SHP77 treated with DMSO at 0.1 percent for 48 hours (cell line): ENCODE measurements around the gene AMN1.
"Not testable (repeated sequence)": the region's sequence is repeated elsewhere in the genome, so short reads cannot be mapped to it uniquely, and the experiment has no call there.

Experiments
- DNase-seq: peaks from one replicate; lab custom pipeline; 2025; lab: John Stamatoyannopoulos, UW

Gene AMN1

GRCh38 chr12:31728917-31729640 lies at the start of gene AMN1:
Gene AMN1 (minus strand): TSS chr12:31729021. CDS start chr12:31729008, 13 bp downstream.
- DNase-seq = peak; percentile 100

GRCh38 chr12:31773867-31774266 lies 45.0 kb upstream of the AMN1 start:
- no peak for DNase-seq

- peak; percentile 46 for DNase-seq
Measured at GRCh38 chr12:31773223-31773750, 44.5 kb upstream of the AMN1 start.

- DNase-seq = no peak
Measured at GRCh38 chr12:31772685-31773222, 43.9 kb upstream of the AMN1 start.

- DNase-seq = no peak
Measured at GRCh38 chr12:31772186-31772585, 43.4 kb upstream of the AMN1 start.

GRCh38 chr12:31768046-31768445 lies 39.2 kb upstream of the AMN1 start:
- DNase-seq = peak; percentile 83

- no peak for DNase-seq
Measured at GRCh38 chr12:31765931-31766330, 37.1 kb upstream of the AMN1 start.

- no peak for DNase-seq
Measured at GRCh38 chr12:31759632-31760459, 31.0 kb upstream of the AMN1 start.

- DNase-seq = not testable (repeated sequence)
Measured at GRCh38 chr12:31758297-31758696, 29.5 kb upstream of the AMN1 start.

GRCh38 chr12:31756977-31757420 lies 28.2 kb upstream of the AMN1 start:
- no peak for DNase-seq

GRCh38 chr12:31752450-31752849 lies 23.6 kb upstream of the AMN1 start:
- DNase-seq = peak; percentile 98

- DNase-seq = no peak
Measured at GRCh38 chr12:31751085-31751484, 22.3 kb upstream of the AMN1 start.

GRCh38 chr12:31750747-31751039 lies 21.9 kb upstream of the AMN1 start:
- DNase-seq = no peak

GRCh38 chr12:31749024-31749704 lies 20.3 kb upstream of the AMN1 start:
- DNase-seq = peak; percentile 100

- DNase-seq = no peak
Measured at GRCh38 chr12:31745242-31745641, 16.4 kb upstream of the AMN1 start.

- not testable (repeated sequence) for DNase-seq
Measured at GRCh38 chr12:31744363-31744762, 15.5 kb upstream of the AMN1 start.

- no peak for DNase-seq
Measured at GRCh38 chr12:31742891-31743290, 14.1 kb upstream of the AMN1 start.

GRCh38 chr12:31740628-31741027 lies 11.8 kb upstream of the AMN1 start:
- DNase-seq = no peak

GRCh38 chr12:31737763-31738162 lies 8.9 kb upstream of the AMN1 start:
- DNase-seq = no peak

- DNase-seq = no peak
Measured at GRCh38 chr12:31737345-31737744, 8.5 kb upstream of the AMN1 start.

GRCh38 chr12:31736472-31736871 lies 7.7 kb upstream of the AMN1 start:
- DNase-seq = no peak
